ENCODE data around the gene KRTAP3-1. TPM values are rescaled to one million over a fixed set of nuclear protein-coding genes. Genes with fewer than 3 reads are reported as not detected.

The KRTAP3-1 gene
- total and polyA plus RNA-seq, 2 experiments from 2014 or later: not detected

DNA sequence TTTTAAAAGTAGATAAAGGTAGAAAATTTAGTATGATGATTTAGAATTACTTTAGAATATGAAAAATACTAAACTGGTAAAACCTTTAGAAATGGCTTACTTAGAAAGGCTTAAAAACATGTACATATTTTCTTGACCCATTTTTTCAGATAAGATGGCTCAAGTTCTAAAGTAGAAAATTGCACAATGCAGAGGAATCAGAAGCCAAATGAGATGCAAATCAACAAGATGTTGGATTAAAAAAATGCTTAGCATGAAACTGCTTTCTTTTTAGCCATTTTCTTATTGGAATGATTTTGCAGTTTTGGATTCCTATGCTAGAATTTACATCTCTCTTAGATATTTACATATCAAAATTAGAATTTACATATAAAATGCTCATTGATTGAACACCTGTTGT is 1.5 kb upstream of the KRTAP3-1 start:
- H4K20me1 ChIP-seq (replicated peaks; ENCODE audit: insufficient read depth): no peaks in the 10 kb centered on the region
- no peak overlapping the region for H3K4me3 ChIP-seq
- no peak overlapping the region for H2AFZ ChIP-seq
- no peaks in the 10 kb centered on the region for H3K9me3 Mint-ChIP-seq
- H3K4me1 Mint-ChIP-seq: peaks cover 10% of the 10 kb centered on the region; the same call in 2 of the 3 replicates
- H3F3A ChIP-seq (replicated peaks; ENCODE audit: low read depth): no peaks in the 10 kb centered on the region
- H3K36me3 ChIP-seq (ENCODE audit: insufficient read depth): no peaks in the 10 kb centered on the region
- DNase-seq (ENCODE audit: low spot score) (no peak), ATAC-seq (no peak)
- no peaks in the 10 kb centered on the region; the same call in 1 of the 2 replicates for H3K9me2 ChIP-seq (ENCODE audit: insufficient read depth)
- no peaks in the 10 kb centered on the region for H3K27me3 ChIP-seq (ENCODE audit: insufficient read depth)
- no peak overlapping the region for H3K27ac ChIP-seq (ENCODE audit: low read depth)
- no peak overlapping the region for H3K27ac Mint-ChIP-seq
- no peaks in the 10 kb centered on the region for H3K36me3 Mint-ChIP-seq (ENCODE audit: low read depth)
- no peak overlapping the region for H3K4me3 Mint-ChIP-seq
- no peak for TF ChIP-seq ZNF114 (CRISPR knock-in tag; IDR thresholded peaks at IDR 0.05)
- no peak for TF ChIP-seq CREB1 (CRISPR knock-in tag; IDR thresholded peaks at IDR 0.05; ENCODE audit: low read depth)
- no peak for TF ChIP-seq ETS1 (IDR thresholded peaks at IDR 0.05)
- no peak for TF ChIP-seq STAT1 (IDR thresholded peaks at IDR 0.05; ENCODE audit: unreplicated experiment)
- no peak for TF ChIP-seq POLR2AphosphoS5 (IDR thresholded peaks at IDR 0.05; ENCODE audit: low read depth)
- no peak for TF ChIP-seq NANOG (IDR thresholded peaks at IDR 0.05; ENCODE audit: borderline replicate concordance)
- TF ChIP-seq EZH2phosphoT487 (IDR thresholded peaks at IDR 0.05; ENCODE audit: unreplicated experiment): no peak
- TF ChIP-seq EZH2 (IDR thresholded peaks at IDR 0.05; ENCODE audit: low read depth, unreplicated experiment): no peak
- TF ChIP-seq, protein P1, sequence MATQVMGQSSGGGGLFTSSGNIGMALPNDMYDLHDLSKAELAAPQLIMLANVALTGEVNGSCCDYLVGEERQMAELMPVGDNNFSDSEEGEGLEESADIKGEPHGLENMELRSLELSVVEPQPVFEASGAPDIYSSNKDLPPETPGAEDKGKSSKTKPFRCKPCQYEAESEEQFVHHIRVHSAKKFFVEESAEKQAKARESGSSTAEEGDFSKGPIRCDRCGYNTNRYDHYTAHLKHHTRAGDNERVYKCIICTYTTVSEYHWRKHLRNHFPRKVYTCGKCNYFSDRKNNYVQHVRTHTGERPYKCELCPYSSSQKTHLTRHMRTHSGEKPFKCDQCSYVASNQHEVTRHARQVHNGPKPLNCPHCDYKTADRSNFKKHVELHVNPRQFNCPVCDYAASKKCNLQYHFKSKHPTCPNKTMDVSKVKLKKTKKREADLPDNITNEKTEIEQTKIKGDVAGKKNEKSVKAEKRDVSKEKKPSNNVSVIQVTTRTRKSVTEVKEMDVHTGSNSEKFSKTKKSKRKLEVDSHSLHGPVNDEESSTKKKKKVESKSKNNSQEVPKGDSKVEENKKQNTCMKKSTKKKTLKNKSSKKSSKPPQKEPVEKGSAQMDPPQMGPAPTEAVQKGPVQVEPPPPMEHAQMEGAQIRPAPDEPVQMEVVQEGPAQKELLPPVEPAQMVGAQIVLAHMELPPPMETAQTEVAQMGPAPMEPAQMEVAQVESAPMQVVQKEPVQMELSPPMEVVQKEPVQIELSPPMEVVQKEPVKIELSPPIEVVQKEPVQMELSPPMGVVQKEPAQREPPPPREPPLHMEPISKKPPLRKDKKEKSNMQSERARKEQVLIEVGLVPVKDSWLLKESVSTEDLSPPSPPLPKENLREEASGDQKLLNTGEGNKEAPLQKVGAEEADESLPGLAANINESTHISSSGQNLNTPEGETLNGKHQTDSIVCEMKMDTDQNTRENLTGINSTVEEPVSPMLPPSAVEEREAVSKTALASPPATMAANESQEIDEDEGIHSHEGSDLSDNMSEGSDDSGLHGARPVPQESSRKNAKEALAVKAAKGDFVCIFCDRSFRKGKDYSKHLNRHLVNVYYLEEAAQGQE (IDR thresholded peaks at IDR 0.05; ENCODE audit: unreplicated experiment): no peak
- TF ChIP-seq, protein P2, sequence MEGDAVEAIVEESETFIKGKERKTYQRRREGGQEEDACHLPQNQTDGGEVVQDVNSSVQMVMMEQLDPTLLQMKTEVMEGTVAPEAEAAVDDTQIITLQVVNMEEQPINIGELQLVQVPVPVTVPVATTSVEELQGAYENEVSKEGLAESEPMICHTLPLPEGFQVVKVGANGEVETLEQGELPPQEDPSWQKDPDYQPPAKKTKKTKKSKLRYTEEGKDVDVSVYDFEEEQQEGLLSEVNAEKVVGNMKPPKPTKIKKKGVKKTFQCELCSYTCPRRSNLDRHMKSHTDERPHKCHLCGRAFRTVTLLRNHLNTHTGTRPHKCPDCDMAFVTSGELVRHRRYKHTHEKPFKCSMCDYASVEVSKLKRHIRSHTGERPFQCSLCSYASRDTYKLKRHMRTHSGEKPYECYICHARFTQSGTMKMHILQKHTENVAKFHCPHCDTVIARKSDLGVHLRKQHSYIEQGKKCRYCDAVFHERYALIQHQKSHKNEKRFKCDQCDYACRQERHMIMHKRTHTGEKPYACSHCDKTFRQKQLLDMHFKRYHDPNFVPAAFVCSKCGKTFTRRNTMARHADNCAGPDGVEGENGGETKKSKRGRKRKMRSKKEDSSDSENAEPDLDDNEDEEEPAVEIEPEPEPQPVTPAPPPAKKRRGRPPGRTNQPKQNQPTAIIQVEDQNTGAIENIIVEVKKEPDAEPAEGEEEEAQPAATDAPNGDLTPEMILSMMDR (conservative IDR thresholded peaks at IDR 0.05; ENCODE audit: low read depth in 2 of 2): no peak
- no peak for TF ChIP-seq ZNF331 (CRISPR knock-in tag; IDR thresholded peaks at IDR 0.05; ENCODE audit: low read depth)
- no peak for TF ChIP-seq JUNB (IDR thresholded peaks at IDR 0.05; ENCODE audit: unreplicated experiment)
- no peak for TF ChIP-seq ZNF462 (CRISPR knock-in tag; IDR thresholded peaks at IDR 0.05)
- no peak overlapping the region for H3K4me2 ChIP-seq
- H3K79me2 ChIP-seq (replicated peaks; ENCODE audit: insufficient read depth): no peaks in the 10 kb centered on the region
- H3K27me3 Mint-ChIP-seq (ENCODE audit: insufficient read depth, low read depth, poor library complexity): peaks cover 1% of the 10 kb centered on the region
- H3K4me1 ChIP-seq (ENCODE audit: insufficient read depth): peaks cover 14% of the 10 kb centered on the region
